Ovary (tissue), 9 donors: ENCODE measurements around the gene AGBL2. TPM values are rescaled to one million over a fixed set of nuclear protein-coding genes. Genes with fewer than 3 reads are reported as not detected.
"Not testable (repeated sequence)": the region's sequence is repeated elsewhere in the genome, so short reads cannot be mapped to it uniquely, and the experiment has no call there.

Experiments used
- DNase-seq, 5 donors: peaks; one replicate each; pipeline ENCODE4 v3.0.0-alpha.2; 2019 to 2020
- H3K27ac ChIP-seq, 2 donors: fragments of 200-600 bp; one replicate each; pipeline versions ENCODE4 v1.5.1 to v1.8.0; 2019 to 2022
- H3K27me3 ChIP-seq: fragments of 200-600 bp; one replicate; pipeline ENCODE4 v1.8.0; 2022
- H3K36me3 ChIP-seq: fragments of 200-600 bp; sonication (generic); one replicate; pipeline ENCODE4 v1.5.1; 2019
- H3K4me1 ChIP-seq: one replicate; pipeline ENCODE4 v1.8.1; 2013; ENCODE audit warnings: mild to moderate bottlenecking, moderate library complexity; ENCODE audit not compliant: insufficient read depth
- H3K4me3 ChIP-seq: fragments of 200-600 bp; sonication (generic); one replicate; pipeline ENCODE4 v1.5.1; 2017
- H3K9me3 ChIP-seq, 2 donors: fragments of 200-600 bp in 1 of 2; sonication (generic) in 1 of 2; one replicate each; pipeline versions ENCODE4 v1.5.1 to v1.8.1; 2013 to 2019; ENCODE audit warnings: mild to moderate bottlenecking in 1 of 2, moderate library complexity in 1 of 2
- EP300 ChIP-seq: sonication (generic); formaldehyde crosslinking; IDR thresholded peaks from one replicate; pipeline ENCODE4 v1.6.1; 2017; ENCODE audit warnings: antibody characterized with exemption
- POLR2A ChIP-seq: fragments of 450-650 bp; IDR thresholded peaks from one replicate; pipeline ENCODE4 v1.6.1; 2017; ENCODE audit warnings: antibody characterized with exemption, mild to moderate bottlenecking, moderate library complexity
- WGBS, 3 donors: extraction: QIAGEN DNeasy Blood & Tissue Kit in 1 of 3; methylation state at CpG; one replicate each; pipeline versions ENCODE4 v1.1.5 to v1.1.7; 2013 to 2017; 5-methylcytosine and 5-hydroxymethylcytosine counted together
- intact Hi-C, 4 donors: fragments of 100-400 bp; cut with DNase I; formaldehyde crosslinking; loops; one replicate each; pipeline versions ENCODE4 v1.11.0 to v1.15.1; 2022 to 2023
- polyA plus RNA-seq, 2 donors: library from polyadenylated mRNA; stranded (reverse); fragments of 200-250 nt in 1 of 2; fragments of 350-450 nt in 1 of 2; fragmentation: Illumina TruSeq in 1 of 2; extraction: RNeasy Lipid Tissue Mini Kit (QIAGEN cat#74804) in 1 of 2; gene quantifications; one replicate each; pipeline ENCODE4 v1.2.3, GENCODE V29; 2013 to 2014
- total RNA-seq, 7 donors: library from RNA; depleted of rRNA in 2 of 7; stranded (reverse); fragments of >200 nt in 2 of 7; fragmentation: NEBNext Ultra II Directional in 3 of 7; extraction: Animal tissue kit (Norgen Biotek cat#: 25700) in 3 of 7; gene quantifications; one replicate each; pipeline versions ENCODE4 v1.1.0 to v1.2.4, GENCODE V29; 2016 to 2023
- TF ChIP-seq, protein P1 (sequence below), 3 donors: fragments of 450-650 bp in 2 of 3; fragments of 200-600 bp in 1 of 3; IDR thresholded peaks; one replicate each; pipeline versions ENCODE4 v1.5.1 to v1.8.0; 2016 to 2022; ENCODE audit warnings: antibody characterized with exemption in 3 of 3, mild to moderate bottlenecking in 1 of 3
- donor health status: DM: no; HTN: no; CAD: no; lungs with moderate emphysema.
- donor health status: DM: no; HTN: no; CAD: no.
- donor health status: Bipolar disorder and iron deficiency.
- donor health status: DM: yes; HTN: yes; CAD: no.
- donor health status: DM: no; HTN: no; CAD: no.
- donor health status: DM: yes; HTN: yes; CAD: no.

Gene AGBL2
- total and polyA plus RNA-seq, 9 donors = 0.83 to 13.1 (median 2.8) TPM

DNA sequence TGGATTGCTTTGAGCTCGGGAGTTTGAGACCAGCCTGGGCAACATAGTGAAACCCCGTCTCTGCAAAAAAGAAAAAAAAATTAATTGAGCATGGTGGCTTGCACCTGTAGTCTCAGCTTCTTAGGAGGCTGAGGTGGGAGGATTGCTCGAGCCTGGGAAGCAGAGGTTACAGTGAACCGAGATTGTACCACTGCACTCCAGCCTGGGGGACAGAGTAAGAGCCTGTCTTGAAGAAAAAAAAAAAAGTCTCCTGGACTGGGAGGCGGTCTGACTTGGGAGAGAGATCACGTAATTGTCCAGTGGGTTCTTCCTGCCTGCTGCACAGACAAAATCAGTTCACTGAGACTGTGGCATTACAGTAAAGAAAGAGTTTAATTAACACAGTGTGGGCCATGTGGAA is 69.7 kb downstream of the AGBL2 start:
- TF ChIP-seq, protein P1, sequence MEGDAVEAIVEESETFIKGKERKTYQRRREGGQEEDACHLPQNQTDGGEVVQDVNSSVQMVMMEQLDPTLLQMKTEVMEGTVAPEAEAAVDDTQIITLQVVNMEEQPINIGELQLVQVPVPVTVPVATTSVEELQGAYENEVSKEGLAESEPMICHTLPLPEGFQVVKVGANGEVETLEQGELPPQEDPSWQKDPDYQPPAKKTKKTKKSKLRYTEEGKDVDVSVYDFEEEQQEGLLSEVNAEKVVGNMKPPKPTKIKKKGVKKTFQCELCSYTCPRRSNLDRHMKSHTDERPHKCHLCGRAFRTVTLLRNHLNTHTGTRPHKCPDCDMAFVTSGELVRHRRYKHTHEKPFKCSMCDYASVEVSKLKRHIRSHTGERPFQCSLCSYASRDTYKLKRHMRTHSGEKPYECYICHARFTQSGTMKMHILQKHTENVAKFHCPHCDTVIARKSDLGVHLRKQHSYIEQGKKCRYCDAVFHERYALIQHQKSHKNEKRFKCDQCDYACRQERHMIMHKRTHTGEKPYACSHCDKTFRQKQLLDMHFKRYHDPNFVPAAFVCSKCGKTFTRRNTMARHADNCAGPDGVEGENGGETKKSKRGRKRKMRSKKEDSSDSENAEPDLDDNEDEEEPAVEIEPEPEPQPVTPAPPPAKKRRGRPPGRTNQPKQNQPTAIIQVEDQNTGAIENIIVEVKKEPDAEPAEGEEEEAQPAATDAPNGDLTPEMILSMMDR (IDR thresholded peaks at IDR 0.05) = no peak
- TF ChIP-seq EP300 (no peak), POLR2A (no peak)
- H3K27me3 ChIP-seq = no peaks in the 10 kb centered on the region
- no peaks in the 10 kb centered on the region for H3K36me3 ChIP-seq
- WGBS, 3 donors = 70 to 76% (median 74%) methylated on average over 6 of the region's 6 CpGs
- no peak for DNase-seq
- intact Hi-C loops = loop anchor here in 2 of 4 donors (10.0 kb wide), 2 partner anchors 69 to 119 kb away; partner anchors contain the start of genes AGBL2 (in 1 of the 2) and FNBP4 (in 1 of the 2)
- H3K9me3 ChIP-seq = no peaks in the 10 kb centered on the region
- peaks cover 6% of the 10 kb centered on the region for H3K4me1 ChIP-seq
- H3K27ac ChIP-seq = no peak overlapping the region
- no peak overlapping the region for H3K4me3 ChIP-seq

DNA sequence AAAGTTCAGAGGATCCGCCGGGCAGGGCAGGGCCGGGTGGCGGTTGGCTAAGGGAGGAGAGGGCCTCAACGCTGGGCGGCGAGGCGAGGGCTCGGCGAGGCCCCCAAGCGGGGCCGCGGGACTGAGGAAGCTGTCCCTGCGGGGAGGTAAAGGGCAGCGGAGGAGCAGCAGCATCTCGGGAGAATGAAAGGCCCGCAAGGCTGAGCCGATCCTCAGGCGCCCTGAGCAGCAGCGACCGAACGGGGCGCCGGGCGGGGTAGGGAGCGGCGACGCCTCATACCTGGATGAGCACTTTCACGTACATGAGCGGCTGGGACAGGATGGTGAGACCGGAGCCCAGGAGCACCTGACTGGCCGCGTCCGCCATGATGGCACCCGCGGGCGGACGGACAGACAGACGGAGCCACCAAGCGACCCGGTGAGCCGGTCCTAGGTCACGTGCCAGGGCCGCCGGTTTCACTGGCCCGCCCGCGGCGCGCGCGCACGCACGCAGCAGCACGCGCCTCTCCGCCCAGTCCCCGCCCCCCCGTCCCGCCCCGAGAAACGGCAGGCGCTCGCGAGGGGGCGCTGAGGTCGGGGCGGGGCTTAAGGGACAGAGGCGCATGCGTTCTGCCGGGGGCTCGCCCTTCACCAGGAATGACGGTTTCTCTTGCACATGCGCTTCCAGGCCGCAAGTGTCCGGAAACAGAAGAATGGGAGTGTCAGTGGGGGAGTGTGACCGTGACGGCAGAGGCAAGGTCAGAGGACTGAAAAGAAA is 72.9 kb downstream of the AGBL2 start, which contains the start of gene MTCH2:
Gene MTCH2 (minus strand): TSS at position 461 of the 757 bp plus-strand sequence. CDS start 94 bp downstream, at position 367.
- H3K27me3 ChIP-seq = no peaks in the 10 kb centered on the region
- H3K36me3 ChIP-seq = no peaks in the 10 kb centered on the region
- H3K4me1 ChIP-seq = peaks cover 7% of the 10 kb centered on the region
- intact Hi-C loops = loop anchor here in 2 of 4 donors (10.0 kb wide), 2 partner anchors 73 to 123 kb away; partner anchors contain the start of genes AGBL2 (in 1 of the 2) and FNBP4 (in 1 of the 2)
- peak within 1 kb of the TSS; percentile 85 to 88 for H3K27ac ChIP-seq
- TF ChIP-seq POLR2A (peak; percentile 64), EP300 (peak; percentile 56)
- TF ChIP-seq, protein P1 (IDR thresholded peaks at IDR 0.05) = peak in 2 of 3 donors; percentile 19 to 62
- no peaks in the 10 kb centered on the region for H3K9me3 ChIP-seq
- peak within 1 kb of the TSS; percentile 63 for H3K4me3 ChIP-seq
- peak; percentile 95 to 97 (median 96) for DNase-seq
- 1% methylated on average over 53 to 78 of the region's 78 CpGs for WGBS, 3 donors

DNA sequence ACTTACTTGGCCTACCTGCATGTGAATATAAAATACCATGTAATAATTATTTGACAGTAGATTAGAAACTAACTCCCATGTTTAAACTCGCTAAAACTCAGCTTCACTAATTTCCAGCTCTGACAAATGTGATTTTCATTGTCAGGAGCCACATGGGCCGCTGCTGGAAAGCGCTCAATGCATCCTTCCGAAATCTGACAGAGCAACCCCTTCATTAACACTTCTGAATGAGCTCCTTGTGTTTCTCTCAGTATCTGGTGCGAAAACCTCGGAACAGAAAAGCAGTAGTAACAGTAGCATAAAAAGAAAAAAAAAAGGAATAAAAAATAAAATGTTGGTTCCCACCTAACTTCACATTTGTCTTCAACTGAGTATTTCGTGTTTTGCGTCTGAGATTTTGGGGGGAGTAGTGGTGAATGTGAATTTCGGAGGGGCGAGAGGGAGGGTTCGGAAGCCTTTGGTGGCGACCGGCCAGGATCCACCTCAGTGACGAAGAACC is 73.5 kb downstream of the AGBL2 start:
- Histone ChIP-seq H3K9me3 (no peaks in the 10 kb centered on the region), H3K27ac (peak overlapping the region; percentile 85 to 88), H3K4me1 (peaks cover 7% of the 10 kb centered on the region), H3K4me3 (peak overlapping the region; percentile 63), H3K36me3 (no peaks in the 10 kb centered on the region), H3K27me3 (no peaks in the 10 kb centered on the region)
- TF ChIP-seq EP300 = no peak
- TF ChIP-seq, protein P1 (IDR thresholded peaks at IDR 0.05) = no peak
- TF ChIP-seq POLR2A = no peak
- intact Hi-C loops = loop anchor here in 2 of 4 donors (10.0 kb wide), 2 partner anchors 73 to 123 kb away; partner anchors contain the start of genes AGBL2 (in 1 of the 2) and FNBP4 (in 1 of the 2)
- DNase-seq = no peak
- WGBS, 3 donors = 5 to 8% (median 5%) methylated on average over 13 to 14 of the region's 14 CpGs

DNA sequence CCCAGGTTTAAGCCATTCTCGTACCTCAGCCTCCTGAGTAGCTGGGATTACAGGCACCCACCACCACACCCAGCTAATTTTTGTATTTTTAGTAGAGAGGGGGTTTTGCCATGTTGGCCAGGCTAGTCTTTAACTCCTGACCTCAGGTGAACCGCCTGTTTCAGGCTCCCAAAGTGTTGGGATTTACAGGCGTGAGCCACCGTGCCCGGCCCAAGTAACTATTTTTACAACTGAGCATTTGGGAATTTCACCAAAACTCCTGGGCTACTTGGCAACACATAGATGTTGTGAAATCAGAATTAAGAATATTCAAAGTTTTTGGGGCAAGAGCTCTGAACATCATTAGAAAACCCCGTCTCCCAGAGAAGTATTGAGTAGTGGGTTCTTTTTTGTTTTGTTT is 74.7 kb downstream of the AGBL2 start:
- not testable (repeated sequence) for H3K9me3 ChIP-seq, H3K27me3 ChIP-seq, H3K36me3 ChIP-seq, H3K4me1 ChIP-seq, H3K4me3 ChIP-seq, H3K27ac ChIP-seq
- intact Hi-C loops = loop anchor here in 2 of 4 donors (10.0 kb wide), 2 partner anchors 74 to 124 kb away; partner anchors contain the start of genes AGBL2 (in 1 of the 2) and FNBP4 (in 1 of the 2)
- 46 to 60% (median 60%) methylated on average over 6 of the region's 6 CpGs for WGBS, 3 donors
- peak in 1 of 5 donors; percentile 30 for DNase-seq

DNA sequence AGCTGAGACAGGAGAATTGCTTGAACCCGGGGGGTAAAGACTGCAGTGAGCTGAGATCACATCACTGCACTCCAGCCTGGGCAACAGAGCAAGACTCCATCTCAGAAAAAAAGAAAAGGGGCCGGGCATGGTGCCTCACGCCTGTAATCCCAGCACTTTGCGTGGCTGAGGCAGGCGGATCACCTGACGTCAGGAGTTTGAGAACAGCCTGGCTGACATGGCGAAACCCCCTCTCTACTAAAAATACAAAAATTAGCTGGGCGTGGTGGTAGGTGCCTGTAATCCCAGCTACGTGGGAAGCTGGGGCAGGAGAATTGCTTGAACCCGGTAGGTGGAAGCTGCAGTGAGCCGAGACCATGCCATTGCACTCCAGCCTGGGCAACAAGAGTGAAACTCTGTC is 78.8 kb downstream of the AGBL2 start:
- WGBS, 3 donors = 92 to 97% (median 97%) methylated on average over 11 of the region's 11 CpGs
- H3K36me3 ChIP-seq, H3K27ac ChIP-seq, intact Hi-C loops, H3K4me1 ChIP-seq, H3K9me3 ChIP-seq, DNase-seq, H3K27me3 ChIP-seq, H3K4me3 ChIP-seq: not testable (repeated sequence)
